K562 (cell line): Measurements from ENCODE around the gene HS3ST5. TPM values are rescaled to one million over a fixed set of nuclear protein-coding genes. Genes with fewer than 3 reads are reported as not detected.

Experiments used
- ATAC-seq: fragments of 200-7000 bp; cut with Tn5 transposase; 3 replicates; pipeline ENCODE4 v1.9.1; 2020; ENCODE audit warnings: moderate library complexity
- BruUV-seq: library from RNA; stranded (reverse); fragments of 400-500 nt; replicated peaks from 2 replicates; lab custom pipeline; 2021; lab: Mats Ljungman, UMichigan
- CTCF ChIA-PET: fragments of 300-600 bp; formaldehyde crosslinking; extraction: SDS; loops from one replicate; lab custom pipeline; 2021; ENCODE audit warnings: low intra/inter-chr PET ratio; lab: Yijun Ruan, JAX
- POLR2A ChIA-PET: fragments of 300-600, 350-650 bp; sonication (Branson Sonifier 250); formaldehyde crosslinking; extraction: SDS; loops from one replicate; lab custom pipeline; 2021; ENCODE audit warnings: antibody characterized with exemption, inconsistent platforms; lab: Yijun Ruan, JAX
- DNase-seq, 4 experiments: peaks; one replicate each; pipeline versions ENCODE4 v3.0.0 to v3.0.0-alpha.2; 2011 to 2018; ENCODE audit warnings: low spot score in 3 of 4, mixed read lengths in 3 of 4; ENCODE audit errors: extremely low read depth in 1 of 4
- FAIRE-seq: peaks from 2 replicates; lab custom pipeline; 2011; peaks lifted over from hg19 to GRCh38; lab: Jason Lieb, UNC
- H2AFZ ChIP-seq: 2 replicates; pipeline ENCODE4 v1.6.0; 2011; ENCODE audit warnings: low read depth, low read length, control low read depth, inconsistent platforms
- H3K27ac ChIP-seq: fragments of 200-600 bp; 3 replicates; pipeline ENCODE4 v1.8.0; 2011; ENCODE audit warnings: low read depth, mild to moderate bottlenecking, control low read depth, inconsistent platforms, low read length, moderate library complexity, mixed read lengths; ENCODE audit errors: extremely low read depth
- H3K27me3 ChIP-seq, 2 experiments: fragments of 300-600 bp in 1 of 2; 2 replicates in 1 of 2; 3 replicates in 1 of 2; pipeline versions ENCODE4 v1.6.0 to v1.8.0; 2011; ENCODE audit warnings: inconsistent platforms in 2 of 2, low read length in 2 of 2, mild to moderate bottlenecking in 1 of 2, mixed read lengths in 1 of 2, moderate library complexity in 1 of 2; ENCODE audit not compliant: control insufficient read depth in 2 of 2, insufficient read depth in 2 of 2
- H3K36me3 ChIP-seq: fragments of 300-600 bp; 3 replicates; pipeline ENCODE4 v1.8.0; 2011; ENCODE audit warnings: mild to moderate bottlenecking, low read length, inconsistent platforms; ENCODE audit not compliant: control insufficient read depth, insufficient read depth
- H3K4me1 ChIP-seq, 2 experiments: fragments of 200-600 bp in 1 of 2; replicated peaks in 1 of 2; 2 replicates in 1 of 2; 3 replicates in 1 of 2; pipeline versions ENCODE4 v1.5.1 to v1.8.0; 2011; ENCODE audit warnings: inconsistent platforms in 2 of 2, low read length in 2 of 2, mild to moderate bottlenecking in 1 of 2, mixed read lengths in 1 of 2, moderate library complexity in 1 of 2; ENCODE audit not compliant: control insufficient read depth in 2 of 2, insufficient read depth in 2 of 2
- H3K4me2 ChIP-seq: 2 replicates; pipeline ENCODE4 v1.6.1; 2011; ENCODE audit warnings: low read length, control low read depth, inconsistent platforms, mixed read lengths; ENCODE audit not compliant: insufficient read depth
- H3K4me3 ChIP-seq: fragments of 200-600 bp; sonication (generic), shearing (Covaris generic); 2 replicates; pipeline ENCODE4 v1.5.1; 2016; ENCODE audit warnings: control low read depth, inconsistent platforms
- H3K79me2 ChIP-seq: fragments of 200-600 bp; 3 replicates; pipeline ENCODE4 v1.8.0; 2011; ENCODE audit warnings: low read length, inconsistent platforms; ENCODE audit not compliant: control insufficient read depth, insufficient read depth
- H3K9ac ChIP-seq, 2 experiments: 2 replicates each; pipeline versions ENCODE4 v1.6.0 to v1.6.1; 2011; ENCODE audit warnings: low read depth in 2 of 2, low read length in 2 of 2, control low read depth in 1 of 2, inconsistent platforms in 1 of 2, mild to moderate bottlenecking in 1 of 2, mixed read lengths in 1 of 2; ENCODE audit not compliant: insufficient read depth in 1 of 2
- H3K9me1 ChIP-seq: one replicate; pipeline ENCODE4 v1.6.0; 2011; ENCODE audit warnings: inconsistent platforms, mild to moderate bottlenecking, low read length, moderate library complexity; ENCODE audit not compliant: control insufficient read depth, insufficient read depth
- H3K9me3 ChIP-seq: replicated peaks from 2 replicates; pipeline ENCODE4 v1.5.1; 2011; ENCODE audit warnings: low read depth, low read length, inconsistent platforms; ENCODE audit not compliant: control insufficient read depth, insufficient read depth
- H4K20me1 ChIP-seq: replicated peaks from 2 replicates; pipeline ENCODE4 v1.6.1; 2011; ENCODE audit warnings: low read length, inconsistent platforms, mixed read lengths; ENCODE audit not compliant: control insufficient read depth, insufficient read depth
- ADNP ChIP-seq: fragments of 200-800 bp; sonication (Bioruptor generic); IDR thresholded peaks from 2 replicates; pipeline ENCODE4 v1.6.1; 2016; ENCODE audit warnings: missing genetic modification characterization, missing compliant biosample characterization
- CBX8 ChIP-seq: fragments of 200-600 bp; sonication (generic); IDR thresholded peaks from 2 replicates; pipeline ENCODE4 v1.6.1; 2012; ENCODE audit warnings: borderline replicate concordance, mixed run types, low read depth, mild to moderate bottlenecking, moderate library complexity, mixed read lengths, low read length, control low read depth, inconsistent platforms; ENCODE audit not compliant: poor library complexity, severe bottlenecking; ENCODE audit errors: extremely low read depth
- CEBPB ChIP-seq: fragments of 450-650 bp; IDR thresholded peaks from 2 replicates; pipeline ENCODE4 v1.6.1; 2016; ENCODE audit warnings: missing genetic modification characterization, missing compliant biosample characterization
- CEBPG ChIP-seq, 3 experiments: fragments of 200-800 bp in 1 of 3; sonication (Bioruptor generic) in 1 of 3; sonication (generic) in 1 of 3; formaldehyde crosslinking in 1 of 3; IDR thresholded peaks in 2 of 3; conservative IDR thresholded peaks in 1 of 3; 2 replicates each; pipeline versions ENCODE4 v1.6.1 to v1.8.0; 2016 to 2022; ENCODE audit warnings: missing compliant biosample characterization in 2 of 3, missing genetic modification characterization in 2 of 3, mild to moderate bottlenecking in 1 of 3, missing genetic modification reagents in 1 of 3
- CHCHD3 ChIP-seq: fragments of 250-450 bp; sonication (Bioruptor Pico); IDR thresholded peaks from 2 replicates; pipeline ENCODE4 v2.1.2; 2022; ENCODE audit warnings: mild to moderate bottlenecking
- ELF1 ChIP-seq: fragments of 200-800 bp; sonication (Bioruptor generic); IDR thresholded peaks from 2 replicates; pipeline ENCODE4 v1.6.1; 2016; ENCODE audit warnings: missing genetic modification characterization, missing compliant biosample characterization
- LEF1 ChIP-seq: fragments of 450-650 bp; IDR thresholded peaks from 2 replicates; pipeline ENCODE4 v1.6.1; 2016; ENCODE audit warnings: mild to moderate bottlenecking
- MAFK ChIP-seq: IDR thresholded peaks from 2 replicates; pipeline ENCODE4 v1.6.1; 2011; ENCODE audit warnings: low read length, improper control_type of control experiment
- MTA1 ChIP-seq: fragments of 450-650 bp; IDR thresholded peaks from 2 replicates; pipeline ENCODE4 v1.6.1; 2017; ENCODE audit warnings: borderline replicate concordance
- RBM15 ChIP-seq: fragments of 200-400 bp; formaldehyde crosslinking; IDR thresholded peaks from 2 replicates; pipeline ENCODE4 v1.6.1; 2018; ENCODE audit warnings: mild to moderate bottlenecking, low read length, moderate library complexity; ENCODE audit not compliant: insufficient read depth
- RBM34 ChIP-seq: fragments of 200-400 bp; formaldehyde crosslinking; IDR thresholded peaks from 2 replicates; pipeline ENCODE4 v1.6.1; 2018; ENCODE audit warnings: low read length, borderline replicate concordance; ENCODE audit not compliant: insufficient read depth
- SP1 ChIP-seq: sonication (generic); formaldehyde crosslinking; IDR thresholded peaks from 2 replicates; pipeline ENCODE4 v1.8.1; 2022; ENCODE audit warnings: mild to moderate bottlenecking, missing genetic modification reagents
- STAT5A ChIP-seq: IDR thresholded peaks from 2 replicates; pipeline ENCODE4 v1.6.1; 2012; ENCODE audit warnings: low read length, inconsistent platforms, borderline replicate concordance
- ZC3H8 ChIP-seq: fragments of 450-650 bp; IDR thresholded peaks from 2 replicates; pipeline ENCODE4 v1.6.1; 2017
- ZNF282 ChIP-seq: sonication (generic); formaldehyde crosslinking; IDR thresholded peaks from 2 replicates; pipeline ENCODE4 v1.8.1; 2023; ENCODE audit warnings: missing genetic modification reagents
- WGBS: fragments of 100-300 bp; shearing (Covaris generic); methylation state at CpG from one replicate; pipeline ENCODE4 v1.1.6; 2016; ENCODE audit warnings: low coverage, mixed read lengths; ENCODE audit not compliant: insufficient coverage; ENCODE audit errors: missing lambda C conversion rate; 5-methylcytosine and 5-hydroxymethylcytosine counted together
- in situ Hi-C: fragments of 300-500 bp; cut with MboI; formaldehyde crosslinking; loops from 4 replicates; pipeline ENCODE4 v1.15.0; 2018; ENCODE audit warnings: inconsistent platforms, mixed read lengths
- intact Hi-C: fragments of 100-400 bp; cut with micrococcal nuclease; formaldehyde crosslinking; loops from 2 replicates; pipeline ENCODE4 v1.14.2; 2022
- polyA plus RNA-seq, 8 experiments: library from polyadenylated mRNA; depleted of rRNA in 4 of 8; stranded (reverse) in 5 of 8; unstranded in 3 of 8; fragments of >200 nt; fragmentation: Nextera tagmentation in 2 of 8; fragmentation: Illumina TruSeq in 1 of 8; extraction: Ambion mirVana in 2 of 8; extraction: Trizol in 1 of 8; gene quantifications; 2 replicates each; pipeline versions ENCODE4 v1.2.1 to v1.2.3, GENCODE V29; 2011 to 2014; ENCODE audit warnings: inconsistent platforms in 1 of 8, missing spikeins in 1 of 8
- total RNA-seq, 7 experiments: library from RNA; depleted of rRNA in 6 of 7; stranded (reverse); fragments of >200 nt in 6 of 7; fragmentation: Illumina TruSeq in 2 of 7; extraction: Trizol in 2 of 7; gene quantifications; 2 replicates each; pipeline versions ENCODE4 v1.2.1 to v1.2.3, GENCODE V29; 2011 to 2021; ENCODE audit warnings: low replicate concordance in 1 of 7
- TF ChIP-seq, protein P1 (sequence below), 2 experiments: IDR thresholded peaks; 2 replicates each; pipeline ENCODE4 v1.6.1; 2011; ENCODE audit warnings: borderline replicate concordance in 1 of 2, control low read depth in 1 of 2, low read depth in 1 of 2, low read length in 1 of 2, mild to moderate bottlenecking in 1 of 2, mixed read lengths in 1 of 2, moderate library complexity in 1 of 2; ENCODE audit not compliant: insufficient read depth in 1 of 2, insufficient read length in 1 of 2, poor library complexity in 1 of 2, severe bottlenecking in 1 of 2; ENCODE audit errors: extremely low read depth in 1 of 2

Gene HS3ST5
- total and polyA plus RNA-seq, 9 of the 15 experiments (the other 6 are each of a cell fraction or from before 2014, with no cell fraction given): not detected

DNA sequence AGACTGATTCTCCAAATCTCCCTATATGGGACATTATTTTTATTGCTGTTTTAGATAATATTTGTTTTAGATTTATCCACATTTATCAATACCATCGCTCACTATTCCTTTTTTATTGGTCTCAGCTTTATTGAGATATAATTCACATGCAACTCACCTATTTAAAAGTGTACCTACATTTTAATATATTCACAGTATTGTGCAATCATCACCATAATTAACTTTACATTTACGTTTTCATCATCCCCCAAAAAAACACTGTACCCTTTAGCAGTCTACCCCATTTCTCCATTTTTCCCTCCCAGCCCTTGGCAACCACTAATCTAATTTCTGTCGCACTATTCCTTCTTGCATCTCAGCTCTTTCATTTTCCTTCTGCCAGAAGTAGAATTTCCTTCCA is 261.1 kb downstream of the HS3ST5 start:
- Histone ChIP-seq H3K9ac (no peak overlapping the region), H3K4me2 (no peak overlapping the region), H3K36me3 (no peaks in the 10 kb centered on the region), H3K9me3 (no peaks in the 10 kb centered on the region), H3K27me3 (no peaks in the 10 kb centered on the region), H3K27ac (no peak overlapping the region), H3K4me3 (no peak overlapping the region), H3K4me1 (no peaks in the 10 kb centered on the region), H4K20me1 (no peaks in the 10 kb centered on the region), H2AFZ (no peak overlapping the region), H3K9me1 (no peaks in the 10 kb centered on the region), H3K79me2 (no peaks in the 10 kb centered on the region)
- DNase-seq (no peak), FAIRE-seq (no peak), ATAC-seq (no peak)
- no TSS peak for BruUV-seq
- 0% methylated on average over 3 of the region's 3 CpGs for WGBS
- POLR2A ChIA-PET: no interaction called here
- in situ Hi-C loops (no loop called here), intact Hi-C loops (no loop called here)
- CTCF ChIA-PET: no interaction called here
- peak; percentile 63 for TF ChIP-seq CEBPB
- no peak for TF ChIP-seq STAT5A
- TF ChIP-seq CEBPG (CRISPR knock-in tag; IDR thresholded peaks at IDR 0.05): no peak
- peak in 1 of 2 experiments; percentile 72; a peak in 2 of 4 replicates for TF ChIP-seq CEBPG (tag; conservative IDR thresholded peaks at IDR 0.05 in 1 of 2, IDR thresholded peaks at IDR 0.05 in 1 of 2)

DNA sequence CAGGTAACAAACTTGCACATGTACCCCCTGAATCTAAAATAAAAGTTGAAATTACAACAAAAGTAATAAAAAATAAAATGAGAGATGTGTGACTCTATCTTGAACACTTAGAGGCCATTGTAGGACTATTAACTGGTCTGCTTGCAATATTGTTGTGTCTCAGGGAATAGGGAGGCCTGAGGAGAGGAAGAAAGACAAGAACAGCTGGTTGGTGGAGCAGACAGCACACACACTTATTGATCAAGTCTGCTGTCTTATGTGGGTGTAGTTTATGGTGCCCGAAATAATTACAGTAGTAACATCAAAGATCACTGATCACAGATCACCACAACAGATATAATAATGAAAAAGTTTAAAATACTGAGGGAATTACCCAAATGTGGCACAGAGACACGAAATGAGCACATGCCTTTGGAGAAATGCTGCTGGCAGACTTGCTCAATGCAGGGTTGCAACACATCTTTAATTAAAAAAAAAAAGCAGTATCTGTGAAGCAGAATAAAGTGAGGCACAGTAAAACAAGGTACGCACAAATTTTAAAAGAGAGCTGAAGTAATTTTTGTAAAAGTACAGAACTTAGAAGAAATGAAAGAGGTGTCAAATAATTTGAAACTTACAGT is 261.8 kb downstream of the HS3ST5 start:
- no peak for ATAC-seq
- no peak for TF ChIP-seq ELF1 (tag)
- no peak for TF ChIP-seq LEF1
- TF ChIP-seq SP1 (CRISPR knock-in tag): no peak
- no peak for TF ChIP-seq ZC3H8
- no peak for TF ChIP-seq ZNF282 (CRISPR knock-in tag)
- TF ChIP-seq ADNP (tag): no peak
- TF ChIP-seq CHCHD3: no peak
- no peak for TF ChIP-seq RBM15
- no peak for TF ChIP-seq CBX8
- no peak for TF ChIP-seq RBM34
- TF ChIP-seq MTA1: no peak
- TF ChIP-seq, protein P1, sequence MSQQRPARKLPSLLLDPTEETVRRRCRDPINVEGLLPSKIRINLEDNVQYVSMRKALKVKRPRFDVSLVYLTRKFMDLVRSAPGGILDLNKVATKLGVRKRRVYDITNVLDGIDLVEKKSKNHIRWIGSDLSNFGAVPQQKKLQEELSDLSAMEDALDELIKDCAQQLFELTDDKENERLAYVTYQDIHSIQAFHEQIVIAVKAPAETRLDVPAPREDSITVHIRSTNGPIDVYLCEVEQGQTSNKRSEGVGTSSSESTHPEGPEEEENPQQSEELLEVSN (IDR thresholded peaks at IDR 0.05; ENCODE audit: borderline replicate concordance in 1 of 2, extremely low read depth in 1 of 2, insufficient read depth in 1 of 2, insufficient read length in 1 of 2, low read depth in 1 of 2, low read length in 1 of 2, poor library complexity in 1 of 2, severe bottlenecking in 1 of 2): no peak
- TF ChIP-seq MAFK: no peak

More for the DNA sequence above, 261.8 kb downstream of the HS3ST5 start:
- POLR2A ChIA-PET: no interaction called here
- H4K20me1 ChIP-seq: no peaks in the 10 kb centered on the region
- intact Hi-C loops (no loop called here), in situ Hi-C loops (no loop called here)
- H2AFZ ChIP-seq: no peak overlapping the region
- no peak overlapping the region for H3K4me3 ChIP-seq
- H3K9ac ChIP-seq: no peak overlapping the region
- H3K4me2 ChIP-seq: no peak overlapping the region
- CTCF ChIA-PET: no interaction called here
- no peak for FAIRE-seq
- H3K4me1 ChIP-seq: no peaks in the 10 kb centered on the region
- WGBS: 4% methylated on average over 3 of the region's 3 CpGs
- no peaks in the 10 kb centered on the region for H3K36me3 ChIP-seq
- no peaks in the 10 kb centered on the region for H3K79me2 ChIP-seq
- no peaks in the 10 kb centered on the region for H3K27me3 ChIP-seq
- no peaks in the 10 kb centered on the region for H3K9me3 ChIP-seq
- BruUV-seq: no TSS peak
- no peaks in the 10 kb centered on the region for H3K9me1 ChIP-seq
- H3K27ac ChIP-seq: no peak overlapping the region
- no peak for DNase-seq
